AG04449 (cell line): Measurements from ENCODE around the gene MAP4K1.

ENCODE experiments used
- CTCF ChIA-PET: fragments of 350-600 bp; formaldehyde crosslinking; extraction: SDS; loops from one replicate; lab custom pipeline; 2021; ENCODE audit warnings: antibody characterized with exemption; lab: Yijun Ruan, JAX
- POLR2A ChIA-PET: fragments of 400-600, 350-600 bp; formaldehyde crosslinking; extraction: SDS; loops from one replicate; lab custom pipeline; 2020; ENCODE audit warnings: antibody characterized with exemption, inconsistent platforms; lab: Yijun Ruan, JAX
- DNase-seq: peaks from one replicate; pipeline ENCODE4 v3.0.0-alpha.2; 2010; ENCODE audit warnings: low read depth, low spot score
- H3K4me3 ChIP-seq: 2 replicates; pipeline ENCODE4 v1.5.1; 2011; ENCODE audit warnings: low read depth, mild to moderate bottlenecking, control low read depth, low read length
- CTCF ChIP-seq: IDR thresholded peaks from one replicate; pipeline ENCODE4 v1.5.1; 2011; ENCODE audit warnings: mild to moderate bottlenecking, moderate library complexity, low read length, control low read depth, inconsistent platforms; ENCODE audit not compliant: insufficient read depth; ENCODE audit errors: missing control alignments

MAP4K1 gene

DNA sequence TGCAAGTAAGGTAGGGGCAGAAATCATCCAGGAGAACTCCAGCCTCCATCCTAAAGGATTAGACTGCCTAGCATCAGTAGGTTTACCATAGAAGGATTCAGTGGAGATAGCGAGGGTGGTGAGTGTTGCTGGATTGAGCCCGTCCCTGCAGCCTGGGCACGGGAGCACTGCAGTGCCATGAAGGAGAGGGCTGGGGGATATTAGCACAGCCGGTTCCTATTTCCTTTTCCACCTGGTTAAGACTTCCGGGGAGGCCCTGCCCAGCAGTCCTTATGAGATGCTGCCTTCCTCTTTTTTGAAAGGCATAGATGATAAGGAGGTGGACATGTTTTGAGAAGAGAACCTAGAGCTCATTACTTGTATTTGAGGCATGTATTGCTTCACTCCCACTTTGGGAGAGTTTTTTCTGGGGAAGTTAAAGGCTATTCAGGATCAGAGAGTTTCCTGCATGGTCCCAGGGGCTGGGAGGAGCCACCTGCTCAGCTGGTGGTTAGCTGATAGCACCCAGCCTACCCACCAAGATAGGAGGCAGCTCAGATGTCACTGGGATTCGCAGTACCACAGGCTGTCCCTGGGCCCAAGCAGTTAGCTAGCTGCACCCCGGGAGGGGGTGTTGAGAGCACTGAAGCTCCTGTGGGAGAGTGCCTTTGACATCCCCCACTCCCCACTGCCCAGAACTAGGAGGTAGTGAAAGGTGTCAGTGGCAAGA lies 46.9 kb upstream of the MAP4K1 start:
- no peak overlapping the region for H3K4me3 ChIP-seq
- no peak for DNase-seq
- POLR2A ChIA-PET = interaction anchor here (0.5 kb wide), 1 partner anchor 22 kb away, joined by 4 read pairs; no protein-coding TSS in a partner anchor
- CTCF ChIA-PET = interaction anchor here (1.0 to 1.7 kb wide), 5 partner anchors 11 to 268 kb away, joined by 3 to 5 read pairs (median 3); partner anchors contain the start of gene ACTN4
- no peak for TF ChIP-seq CTCF

GRCh38 chr19:38663957-38664502 lies 46.3 kb upstream of the MAP4K1 start:
- CTCF ChIA-PET = interaction anchor here (1.1 to 1.7 kb wide), 4 partner anchors 11 to 269 kb away, joined by 3 to 5 read pairs (median 4); no protein-coding TSS in a partner anchor
- no peak overlapping the region for H3K4me3 ChIP-seq
- no peak for DNase-seq
- no peak for TF ChIP-seq CTCF
- POLR2A ChIA-PET = no interaction called here

- POLR2A ChIA-PET = interaction anchor here (0.7 kb wide), 1 partner anchor 56 kb away, joined by 3 read pairs; no protein-coding TSS in a partner anchor
- DNase-seq = no peak
- CTCF ChIA-PET = interaction anchor here (0.8 to 1.7 kb wide), 3 partner anchors 11 to 270 kb away, joined by 3 to 4 read pairs (median 3); no protein-coding TSS in a partner anchor
- TF ChIP-seq CTCF = no peak
- H3K4me3 ChIP-seq = no peak overlapping the region
These were observed 45.5 kb upstream of the MAP4K1 start for GRCh38 chr19:38663156-38663651.

- POLR2A ChIA-PET = interaction anchor here (0.7 to 0.8 kb wide), 3 partner anchors 18 to 56 kb away, joined by 3 to 6 read pairs (median 3); no protein-coding TSS in a partner anchor
- no peak for DNase-seq
- H3K4me3 ChIP-seq = no peak overlapping the region
- no peak for TF ChIP-seq CTCF
- CTCF ChIA-PET = interaction anchor here (0.8 to 1.8 kb wide), 2 partner anchors 27 to 28 kb away, joined by 3 to 7 read pairs; no protein-coding TSS in a partner anchor
These were observed 44.9 kb upstream of the MAP4K1 start for GRCh38 chr19:38662537-38663155.

- ChIA-PET POLR2A (interaction anchor here (0.7 to 0.8 kb wide), 2 partner anchors 19 to 22 kb away, joined by 3 to 6 read pairs; no protein-coding TSS in a partner anchor), CTCF (interaction anchor here (1.0 to 1.8 kb wide), 2 partner anchors 27 to 29 kb away, joined by 3 to 7 read pairs; no protein-coding TSS in a partner anchor)
- no peak for DNase-seq
These were observed 44.2 kb upstream of the MAP4K1 start for GRCh38 chr19:38661996-38662395.

More at GRCh38 chr19:38661996-38662395, 44.2 kb upstream of the MAP4K1 start:
- TF ChIP-seq CTCF = no peak
- no peak overlapping the region for H3K4me3 ChIP-seq
